ENCODE measurements around the gene MVB12A. TPM values are rescaled to one million over a fixed set of nuclear protein-coding genes. Genes with fewer than 3 reads are reported as not detected.

MVB12A gene
- total and polyA plus RNA-seq, 2 experiments from 2014 or later, result 36.6 to 60.3 TPM

DNA sequence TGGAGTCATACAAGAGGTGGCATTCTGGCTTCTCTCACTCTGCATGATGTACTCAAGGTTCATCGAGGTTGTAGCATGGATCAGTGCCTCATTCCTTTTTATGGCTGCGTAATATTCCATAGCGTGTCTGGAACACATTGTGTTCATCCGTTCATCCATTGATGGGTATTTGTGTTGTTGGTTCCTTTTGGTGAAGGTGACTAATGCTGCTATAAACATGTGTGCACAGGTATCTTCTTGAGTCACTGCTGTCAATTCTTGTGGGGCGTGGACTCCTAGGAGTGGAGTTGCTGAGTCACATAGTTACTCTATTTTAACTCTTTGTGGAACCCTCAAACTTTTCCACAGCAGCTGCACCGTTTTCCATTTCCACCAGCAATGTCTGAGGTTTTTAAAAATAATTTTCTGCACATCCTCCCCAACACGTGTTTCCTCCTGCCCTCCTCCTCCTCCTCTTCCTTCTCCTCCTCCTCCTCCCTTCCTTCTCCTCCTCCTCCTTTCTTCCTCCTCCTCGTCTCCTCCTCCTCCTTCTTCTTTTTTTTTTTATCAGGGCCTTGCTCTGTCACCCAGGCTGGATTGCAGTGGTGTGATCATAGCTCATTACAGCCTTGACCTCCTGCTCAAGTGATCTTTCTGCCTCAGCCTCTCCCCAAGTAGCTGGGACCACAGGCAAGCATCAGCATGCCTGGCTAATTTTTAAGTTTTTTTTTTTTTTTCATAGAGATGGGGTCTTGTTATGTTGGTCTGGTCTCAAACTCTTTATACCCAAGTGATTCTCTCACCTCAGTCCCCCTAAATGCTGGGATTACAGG, 30.6 kb downstream of the MVB12A start:
- Histone ChIP-seq H3F3A (replicated peaks; ENCODE audit: low read depth) (peaks cover 3% of the 10 kb centered on the region; the same call in 1 of the 2 replicates), H3K9me2 (ENCODE audit: insufficient read depth) (no peaks in the 10 kb centered on the region), H3K27ac (ENCODE audit: low read depth) (no peak overlapping the region), H3K4me3 (no peak overlapping the region), H3K79me2 (replicated peaks; ENCODE audit: insufficient read depth) (no peaks in the 10 kb centered on the region), H4K20me1 (replicated peaks; ENCODE audit: insufficient read depth) (no peaks in the 10 kb centered on the region), H3K27me3 (ENCODE audit: insufficient read depth) (peaks cover 46% of the 10 kb centered on the region), H3K4me2 (no peak overlapping the region), H3K36me3 (ENCODE audit: insufficient read depth) (no peaks in the 10 kb centered on the region), H2AFZ (no peak overlapping the region), H3K4me1 (ENCODE audit: insufficient read depth) (peaks cover 12% of the 10 kb centered on the region)
- no peaks in the 10 kb centered on the region; the same call in 2 of the 3 replicates for H3K36me3 Mint-ChIP-seq (ENCODE audit: low read depth)
- H3K27me3 Mint-ChIP-seq (ENCODE audit: insufficient read depth, low read depth, poor library complexity), result peaks cover 34% of the 10 kb centered on the region
- peaks cover 15% of the 10 kb centered on the region for H3K4me1 Mint-ChIP-seq
- ATAC-seq, result no peak
- H3K4me3 Mint-ChIP-seq, result no peak overlapping the region; the same call in 2 of the 3 replicates
- peaks cover 4% of the 10 kb centered on the region; the same call in 1 of the 3 replicates for H3K9me3 Mint-ChIP-seq
- DNase-seq (ENCODE audit: low spot score), result no peak
- no peak overlapping the region for H3K27ac Mint-ChIP-seq
- TF ChIP-seq POLR2AphosphoS5 (IDR thresholded peaks at IDR 0.05; ENCODE audit: low read depth) (no peak), ZNF114 (CRISPR knock-in tag; IDR thresholded peaks at IDR 0.05) (no peak), JUNB (IDR thresholded peaks at IDR 0.05; ENCODE audit: unreplicated experiment) (no peak), NANOG (IDR thresholded peaks at IDR 0.05; ENCODE audit: borderline replicate concordance) (no peak), EZH2phosphoT487 (IDR thresholded peaks at IDR 0.05; ENCODE audit: unreplicated experiment) (no peak), STAT1 (IDR thresholded peaks at IDR 0.05; ENCODE audit: unreplicated experiment) (no peak), CREB1 (CRISPR knock-in tag; IDR thresholded peaks at IDR 0.05; ENCODE audit: low read depth) (no peak), EZH2 (IDR thresholded peaks at IDR 0.05; ENCODE audit: low read depth, unreplicated experiment) (no peak), ZNF331 (CRISPR knock-in tag; IDR thresholded peaks at IDR 0.05; ENCODE audit: low read depth) (no peak)
- TF ChIP-seq, protein P1, sequence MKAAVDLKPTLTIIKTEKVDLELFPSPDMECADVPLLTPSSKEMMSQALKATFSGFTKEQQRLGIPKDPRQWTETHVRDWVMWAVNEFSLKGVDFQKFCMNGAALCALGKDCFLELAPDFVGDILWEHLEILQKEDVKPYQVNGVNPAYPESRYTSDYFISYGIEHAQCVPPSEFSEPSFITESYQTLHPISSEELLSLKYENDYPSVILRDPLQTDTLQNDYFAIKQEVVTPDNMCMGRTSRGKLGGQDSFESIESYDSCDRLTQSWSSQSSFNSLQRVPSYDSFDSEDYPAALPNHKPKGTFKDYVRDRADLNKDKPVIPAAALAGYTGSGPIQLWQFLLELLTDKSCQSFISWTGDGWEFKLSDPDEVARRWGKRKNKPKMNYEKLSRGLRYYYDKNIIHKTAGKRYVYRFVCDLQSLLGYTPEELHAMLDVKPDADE (IDR thresholded peaks at IDR 0.05), result no peak
- TF ChIP-seq, protein P2, sequence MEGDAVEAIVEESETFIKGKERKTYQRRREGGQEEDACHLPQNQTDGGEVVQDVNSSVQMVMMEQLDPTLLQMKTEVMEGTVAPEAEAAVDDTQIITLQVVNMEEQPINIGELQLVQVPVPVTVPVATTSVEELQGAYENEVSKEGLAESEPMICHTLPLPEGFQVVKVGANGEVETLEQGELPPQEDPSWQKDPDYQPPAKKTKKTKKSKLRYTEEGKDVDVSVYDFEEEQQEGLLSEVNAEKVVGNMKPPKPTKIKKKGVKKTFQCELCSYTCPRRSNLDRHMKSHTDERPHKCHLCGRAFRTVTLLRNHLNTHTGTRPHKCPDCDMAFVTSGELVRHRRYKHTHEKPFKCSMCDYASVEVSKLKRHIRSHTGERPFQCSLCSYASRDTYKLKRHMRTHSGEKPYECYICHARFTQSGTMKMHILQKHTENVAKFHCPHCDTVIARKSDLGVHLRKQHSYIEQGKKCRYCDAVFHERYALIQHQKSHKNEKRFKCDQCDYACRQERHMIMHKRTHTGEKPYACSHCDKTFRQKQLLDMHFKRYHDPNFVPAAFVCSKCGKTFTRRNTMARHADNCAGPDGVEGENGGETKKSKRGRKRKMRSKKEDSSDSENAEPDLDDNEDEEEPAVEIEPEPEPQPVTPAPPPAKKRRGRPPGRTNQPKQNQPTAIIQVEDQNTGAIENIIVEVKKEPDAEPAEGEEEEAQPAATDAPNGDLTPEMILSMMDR (conservative IDR thresholded peaks at IDR 0.05; ENCODE audit: low read depth in 2 of 2), result no peak
- TF ChIP-seq, protein P3, sequence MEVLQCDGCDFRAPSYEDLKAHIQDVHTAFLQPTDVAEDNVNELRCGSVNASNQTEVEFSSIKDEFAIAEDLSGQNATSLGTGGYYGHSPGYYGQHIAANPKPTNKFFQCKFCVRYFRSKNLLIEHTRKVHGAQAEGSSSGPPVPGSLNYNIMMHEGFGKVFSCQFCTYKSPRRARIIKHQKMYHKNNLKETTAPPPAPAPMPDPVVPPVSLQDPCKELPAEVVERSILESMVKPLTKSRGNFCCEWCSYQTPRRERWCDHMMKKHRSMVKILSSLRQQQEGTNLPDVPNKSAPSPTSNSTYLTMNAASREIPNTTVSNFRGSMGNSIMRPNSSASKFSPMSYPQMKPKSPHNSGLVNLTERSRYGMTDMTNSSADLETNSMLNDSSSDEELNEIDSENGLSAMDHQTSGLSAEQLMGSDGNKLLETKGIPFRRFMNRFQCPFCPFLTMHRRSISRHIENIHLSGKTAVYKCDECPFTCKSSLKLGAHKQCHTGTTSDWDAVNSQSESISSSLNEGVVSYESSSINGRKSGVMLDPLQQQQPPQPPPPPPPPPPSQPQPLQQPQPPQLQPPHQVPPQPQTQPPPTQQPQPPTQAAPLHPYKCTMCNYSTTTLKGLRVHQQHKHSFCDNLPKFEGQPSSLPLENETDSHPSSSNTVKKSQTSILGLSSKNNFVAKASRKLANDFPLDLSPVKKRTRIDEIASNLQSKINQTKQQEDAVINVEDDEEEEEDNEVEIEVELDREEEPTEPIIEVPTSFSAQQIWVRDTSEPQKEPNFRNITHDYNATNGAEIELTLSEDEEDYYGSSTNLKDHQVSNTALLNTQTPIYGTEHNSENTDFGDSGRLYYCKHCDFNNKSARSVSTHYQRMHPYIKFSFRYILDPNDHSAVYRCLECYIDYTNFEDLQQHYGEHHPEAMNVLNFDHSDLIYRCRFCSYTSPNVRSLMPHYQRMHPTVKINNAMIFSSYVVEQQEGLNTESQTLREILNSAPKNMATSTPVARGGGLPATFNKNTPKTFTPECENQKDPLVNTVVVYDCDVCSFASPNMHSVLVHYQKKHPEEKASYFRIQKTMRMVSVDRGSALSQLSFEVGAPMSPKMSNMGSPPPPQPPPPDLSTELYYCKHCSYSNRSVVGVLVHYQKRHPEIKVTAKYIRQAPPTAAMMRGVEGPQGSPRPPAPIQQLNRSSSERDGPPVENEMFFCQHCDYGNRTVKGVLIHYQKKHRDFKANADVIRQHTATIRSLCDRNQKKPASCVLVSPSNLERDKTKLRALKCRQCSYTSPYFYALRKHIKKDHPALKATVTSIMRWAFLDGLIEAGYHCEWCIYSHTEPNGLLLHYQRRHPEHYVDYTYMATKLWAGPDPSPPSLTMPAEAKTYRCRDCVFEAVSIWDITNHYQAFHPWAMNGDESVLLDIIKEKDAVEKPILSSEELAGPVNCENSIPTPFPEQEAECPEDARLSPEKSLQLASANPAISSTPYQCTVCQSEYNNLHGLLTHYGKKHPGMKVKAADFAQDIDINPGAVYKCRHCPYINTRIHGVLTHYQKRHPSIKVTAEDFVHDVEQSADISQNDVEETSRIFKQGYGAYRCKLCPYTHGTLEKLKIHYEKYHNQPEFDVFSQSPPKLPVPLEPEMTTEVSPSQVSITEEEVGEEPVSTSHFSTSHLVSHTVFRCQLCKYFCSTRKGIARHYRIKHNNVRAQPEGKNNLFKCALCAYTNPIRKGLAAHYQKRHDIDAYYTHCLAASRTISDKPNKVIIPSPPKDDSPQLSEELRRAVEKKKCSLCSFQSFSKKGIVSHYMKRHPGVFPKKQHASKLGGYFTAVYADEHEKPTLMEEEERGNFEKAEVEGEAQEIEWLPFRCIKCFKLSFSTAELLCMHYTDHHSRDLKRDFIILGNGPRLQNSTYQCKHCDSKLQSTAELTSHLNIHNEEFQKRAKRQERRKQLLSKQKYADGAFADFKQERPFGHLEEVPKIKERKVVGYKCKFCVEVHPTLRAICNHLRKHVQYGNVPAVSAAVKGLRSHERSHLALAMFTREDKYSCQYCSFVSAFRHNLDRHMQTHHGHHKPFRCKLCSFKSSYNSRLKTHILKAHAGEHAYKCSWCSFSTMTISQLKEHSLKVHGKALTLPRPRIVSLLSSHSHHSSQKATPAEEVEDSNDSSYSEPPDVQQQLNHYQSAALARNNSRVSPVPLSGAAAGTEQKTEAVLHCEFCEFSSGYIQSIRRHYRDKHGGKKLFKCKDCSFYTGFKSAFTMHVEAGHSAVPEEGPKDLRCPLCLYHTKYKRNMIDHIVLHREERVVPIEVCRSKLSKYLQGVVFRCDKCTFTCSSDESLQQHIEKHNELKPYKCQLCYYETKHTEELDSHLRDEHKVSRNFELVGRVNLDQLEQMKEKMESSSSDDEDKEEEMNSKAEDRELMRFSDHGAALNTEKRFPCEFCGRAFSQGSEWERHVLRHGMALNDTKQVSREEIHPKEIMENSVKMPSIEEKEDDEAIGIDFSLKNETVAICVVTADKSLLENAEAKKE (CRISPR knock-in tag; IDR thresholded peaks at IDR 0.05), result no peak
- TF ChIP-seq, protein P4, sequence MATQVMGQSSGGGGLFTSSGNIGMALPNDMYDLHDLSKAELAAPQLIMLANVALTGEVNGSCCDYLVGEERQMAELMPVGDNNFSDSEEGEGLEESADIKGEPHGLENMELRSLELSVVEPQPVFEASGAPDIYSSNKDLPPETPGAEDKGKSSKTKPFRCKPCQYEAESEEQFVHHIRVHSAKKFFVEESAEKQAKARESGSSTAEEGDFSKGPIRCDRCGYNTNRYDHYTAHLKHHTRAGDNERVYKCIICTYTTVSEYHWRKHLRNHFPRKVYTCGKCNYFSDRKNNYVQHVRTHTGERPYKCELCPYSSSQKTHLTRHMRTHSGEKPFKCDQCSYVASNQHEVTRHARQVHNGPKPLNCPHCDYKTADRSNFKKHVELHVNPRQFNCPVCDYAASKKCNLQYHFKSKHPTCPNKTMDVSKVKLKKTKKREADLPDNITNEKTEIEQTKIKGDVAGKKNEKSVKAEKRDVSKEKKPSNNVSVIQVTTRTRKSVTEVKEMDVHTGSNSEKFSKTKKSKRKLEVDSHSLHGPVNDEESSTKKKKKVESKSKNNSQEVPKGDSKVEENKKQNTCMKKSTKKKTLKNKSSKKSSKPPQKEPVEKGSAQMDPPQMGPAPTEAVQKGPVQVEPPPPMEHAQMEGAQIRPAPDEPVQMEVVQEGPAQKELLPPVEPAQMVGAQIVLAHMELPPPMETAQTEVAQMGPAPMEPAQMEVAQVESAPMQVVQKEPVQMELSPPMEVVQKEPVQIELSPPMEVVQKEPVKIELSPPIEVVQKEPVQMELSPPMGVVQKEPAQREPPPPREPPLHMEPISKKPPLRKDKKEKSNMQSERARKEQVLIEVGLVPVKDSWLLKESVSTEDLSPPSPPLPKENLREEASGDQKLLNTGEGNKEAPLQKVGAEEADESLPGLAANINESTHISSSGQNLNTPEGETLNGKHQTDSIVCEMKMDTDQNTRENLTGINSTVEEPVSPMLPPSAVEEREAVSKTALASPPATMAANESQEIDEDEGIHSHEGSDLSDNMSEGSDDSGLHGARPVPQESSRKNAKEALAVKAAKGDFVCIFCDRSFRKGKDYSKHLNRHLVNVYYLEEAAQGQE (IDR thresholded peaks at IDR 0.05; ENCODE audit: unreplicated experiment), result no peak
